GM21717 (cell line): Measurements from ENCODE around the gene GIN1.
"Not testable (repeated sequence)": the region's sequence is repeated elsewhere in the genome, so short reads cannot be mapped to it uniquely, and the experiment has no call there.

Experiments used
- ATAC-seq: cut with Tn5 transposase; IDR thresholded peaks from one replicate; pipeline ENCODE4 v1.9.1; 2021; ENCODE audit warnings: mild to moderate bottlenecking, moderate library complexity; ENCODE audit not compliant: unreplicated experiment

GIN1 gene

GRCh38 chr5:103119765-103120606 is at the start of gene GIN1, which contains the start of gene PPIP5K2:
Gene GIN1 (minus strand): TSS chr5:103120138. CDS start chr5:103108707, 11,431 bp downstream.
Gene PPIP5K2 (plus strand): TSS chr5:103120301. CDS start chr5:103129590, 9,289 bp downstream.
- ATAC-seq = peak; percentile 95

GRCh38 chr5:103166706-103167105 is 46.8 kb upstream of the GIN1 start:
- ATAC-seq = no peak

- ATAC-seq = no peak
Observed at GRCh38 chr5:103151156-103151555, 31.2 kb upstream of the GIN1 start.

GRCh38 chr5:103148213-103148612 is 28.3 kb upstream of the GIN1 start:
- no peak for ATAC-seq

- no peak for ATAC-seq
Observed at GRCh38 chr5:103145196-103145595, 25.3 kb upstream of the GIN1 start.

- ATAC-seq = not testable (repeated sequence)
Observed at GRCh38 chr5:103142132-103142531, 22.2 kb upstream of the GIN1 start.

GRCh38 chr5:103139264-103139865 is 19.4 kb upstream of the GIN1 start:
- peak; percentile 96 for ATAC-seq

GRCh38 chr5:103138202-103138690 is 18.3 kb upstream of the GIN1 start:
- ATAC-seq = no peak

GRCh38 chr5:103135461-103135860 is 15.5 kb upstream of the GIN1 start:
- no peak for ATAC-seq

GRCh38 chr5:103133231-103133630 is 13.3 kb upstream of the GIN1 start:
- no peak for ATAC-seq

GRCh38 chr5:103132684-103133083 is 12.7 kb upstream of the GIN1 start:
- ATAC-seq = no peak

- no peak for ATAC-seq
Observed at GRCh38 chr5:103128202-103128601, 8.3 kb upstream of the GIN1 start.

- no peak for ATAC-seq
Observed at GRCh38 chr5:103127292-103127817, 7.4 kb upstream of the GIN1 start.

- no peak for ATAC-seq
Observed at GRCh38 chr5:103126557-103126956, 6.6 kb upstream of the GIN1 start.

GRCh38 chr5:103122242-103122641 is 2.3 kb upstream of the GIN1 start:
- ATAC-seq = no peak

GRCh38 chr5:103120607-103121200 is 766 bp upstream of the GIN1 start:
- ATAC-seq = peak; percentile 2

GRCh38 chr5:103119070-103119764 is 721 bp downstream of the GIN1 start:
- ATAC-seq = no peak

- no peak for ATAC-seq
Observed at GRCh38 chr5:103117471-103117991, 2.4 kb downstream of the GIN1 start.

- no peak for ATAC-seq
Observed at GRCh38 chr5:103114440-103114839, 5.5 kb downstream of the GIN1 start.

- ATAC-seq = no peak
Observed at GRCh38 chr5:103112910-103113309, 7.0 kb downstream of the GIN1 start.

- ATAC-seq = no peak
Observed at GRCh38 chr5:103111468-103111867, 8.5 kb downstream of the GIN1 start.
